HG03442 (cell line): ENCODE measurements around the gene HIGD2B.
"Not testable (repeated sequence)": the region's sequence is repeated elsewhere in the genome, so short reads cannot be mapped to it uniquely, and the experiment has no call there.

Source experiments
- ATAC-seq: cut with Tn5 transposase; IDR thresholded peaks from one replicate; pipeline ENCODE4 v1.9.1; 2021; ENCODE audit warnings: mild to moderate bottlenecking, moderate library complexity; ENCODE audit not compliant: unreplicated experiment

HIGD2B gene

GRCh38 chr15:72680931-72681330 lies 5.1 kb downstream of the HIGD2B start:
- ATAC-seq = no peak

DNA sequence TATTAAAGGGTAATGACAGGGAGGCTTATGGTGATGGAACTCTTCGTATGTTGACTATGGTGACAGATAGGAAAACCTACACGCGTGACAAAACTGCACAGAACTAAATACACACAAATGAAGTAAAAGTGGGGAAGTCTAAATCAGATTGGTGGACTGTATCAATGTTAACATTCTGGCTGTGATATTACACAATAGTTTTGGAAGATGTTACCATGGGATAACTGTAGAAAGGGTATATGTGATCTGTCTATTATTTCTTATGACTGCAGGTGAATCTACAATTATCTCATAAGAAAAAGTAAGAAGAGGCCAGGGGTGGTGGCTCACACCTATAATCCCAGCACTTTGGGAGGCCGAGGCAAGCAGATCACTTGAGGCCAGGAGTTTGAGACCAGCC lies 9.1 kb downstream of the HIGD2B start:
- no peak for ATAC-seq

- ATAC-seq = no peak
Observed at GRCh38 chr15:72671525-72671924, 14.5 kb downstream of the HIGD2B start.

GRCh38 chr15:72670656-72671352 lies 15.2 kb downstream of the HIGD2B start:
- peak; percentile 58 for ATAC-seq

DNA sequence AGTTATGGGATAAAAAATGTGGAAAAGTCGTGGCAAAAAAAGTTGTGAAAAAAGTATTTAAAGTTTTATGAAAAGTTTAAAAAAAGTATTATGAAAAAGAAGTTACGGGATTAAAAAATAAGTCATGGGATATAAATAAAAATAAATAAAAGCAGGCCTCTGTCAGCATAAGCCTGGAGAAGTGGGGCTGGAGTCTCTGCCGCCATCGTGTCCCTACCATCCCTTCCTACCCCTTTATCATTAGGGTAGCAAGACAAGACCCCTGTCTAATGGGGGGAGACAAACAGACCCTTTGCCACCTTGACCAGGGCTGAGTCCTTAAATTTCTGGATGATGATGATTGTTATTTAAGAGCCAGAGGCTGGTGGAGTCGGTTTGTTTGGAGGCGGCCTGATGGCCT lies 16.2 kb downstream of the HIGD2B start:
- ATAC-seq = not testable (repeated sequence)

DNA sequence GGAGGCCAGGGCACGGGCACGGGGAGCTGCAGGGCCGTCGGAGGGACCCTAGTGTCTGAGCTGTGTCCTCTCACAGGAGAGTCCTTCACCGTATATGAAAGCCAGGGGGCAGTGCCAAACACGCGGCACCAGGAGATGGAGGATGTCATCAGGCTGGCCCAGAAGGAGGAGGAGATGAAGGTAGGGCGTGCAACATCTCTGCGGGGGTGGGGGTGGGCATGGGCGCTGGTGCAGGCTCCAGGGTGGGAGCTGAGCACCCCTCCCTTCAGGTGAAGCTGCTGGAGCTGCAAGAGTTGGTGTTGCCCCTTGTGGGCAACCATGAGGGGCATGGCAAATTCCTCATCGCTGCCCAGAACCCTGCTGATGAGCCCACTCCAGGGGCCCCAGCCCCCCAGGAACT lies 20.3 kb downstream of the HIGD2B start:
- ATAC-seq = not testable (repeated sequence)

DNA sequence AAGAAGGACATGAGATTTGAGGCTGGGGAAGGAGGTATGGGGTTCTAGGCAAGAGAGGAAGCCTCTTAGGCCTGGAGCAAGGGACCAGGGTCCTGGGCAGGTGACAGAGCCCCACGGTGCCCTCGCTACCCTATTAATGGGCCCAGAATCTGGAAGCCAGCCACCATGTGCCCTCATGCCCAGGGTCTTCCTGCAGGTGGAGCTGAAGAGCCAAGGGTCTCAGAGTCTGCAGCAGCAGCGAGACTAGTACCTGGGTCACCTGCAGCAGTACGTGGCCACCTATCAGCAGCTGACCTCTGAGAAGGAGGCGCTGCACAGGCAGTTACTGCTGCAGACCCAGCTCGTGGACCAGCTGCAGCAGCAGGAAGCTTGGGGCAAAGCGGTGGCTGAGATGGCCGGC lies 22.1 kb downstream of the HIGD2B start:
- not testable (repeated sequence) for ATAC-seq

- not testable (repeated sequence) for ATAC-seq
Observed at GRCh38 chr15:72661081-72661480, 24.9 kb downstream of the HIGD2B start.

DNA sequence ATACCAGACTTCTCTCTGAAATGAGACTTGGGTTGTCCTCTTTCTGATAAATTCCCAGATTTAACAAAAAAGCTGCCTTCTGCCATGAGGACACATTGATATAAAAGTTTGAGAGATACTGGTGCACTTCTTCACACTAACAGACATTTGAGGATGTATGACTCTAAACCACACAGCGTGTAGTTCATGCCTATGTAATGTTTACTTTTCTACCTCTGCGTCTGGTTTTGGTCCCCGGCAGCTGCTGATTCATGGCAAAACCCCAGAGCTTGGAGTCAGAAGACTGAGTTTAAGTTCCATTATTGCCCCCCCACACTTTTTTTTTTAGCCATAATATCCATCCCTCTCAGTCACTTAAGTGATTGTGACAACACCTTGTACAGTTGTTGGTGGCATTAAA lies 30.0 kb downstream of the HIGD2B start:
- ATAC-seq = not testable (repeated sequence)

DNA sequence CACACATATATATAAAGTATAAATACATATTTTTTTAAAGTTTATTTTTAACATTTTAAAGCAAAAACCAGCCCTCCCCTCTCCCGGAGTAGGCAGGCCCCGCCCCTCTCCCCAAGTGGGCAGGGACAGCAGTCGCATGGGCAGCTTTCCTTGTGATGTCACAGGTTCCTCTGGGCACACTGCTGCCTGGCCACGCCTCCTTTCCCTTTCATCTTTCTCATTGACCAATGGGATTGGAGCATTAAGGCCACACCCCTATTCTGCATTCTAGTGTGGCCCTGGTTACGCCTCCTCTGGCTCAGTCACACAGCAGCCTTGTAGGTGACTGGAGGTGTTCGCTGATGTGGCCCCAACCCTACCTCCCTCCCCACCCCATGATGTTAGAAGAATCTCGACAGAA lies 31.6 kb downstream of the HIGD2B start, which contains the start of gene GOLGA6B:
GOLGA6B (plus strand) TSS at position 301 of the 400 bp plus-strand sequence; CDS start at position 342, 41 bp downstream.
- ATAC-seq = not testable (repeated sequence)

- not testable (repeated sequence) for ATAC-seq
Observed at GRCh38 chr15:72648631-72649253, 37.2 kb downstream of the HIGD2B start.

DNA sequence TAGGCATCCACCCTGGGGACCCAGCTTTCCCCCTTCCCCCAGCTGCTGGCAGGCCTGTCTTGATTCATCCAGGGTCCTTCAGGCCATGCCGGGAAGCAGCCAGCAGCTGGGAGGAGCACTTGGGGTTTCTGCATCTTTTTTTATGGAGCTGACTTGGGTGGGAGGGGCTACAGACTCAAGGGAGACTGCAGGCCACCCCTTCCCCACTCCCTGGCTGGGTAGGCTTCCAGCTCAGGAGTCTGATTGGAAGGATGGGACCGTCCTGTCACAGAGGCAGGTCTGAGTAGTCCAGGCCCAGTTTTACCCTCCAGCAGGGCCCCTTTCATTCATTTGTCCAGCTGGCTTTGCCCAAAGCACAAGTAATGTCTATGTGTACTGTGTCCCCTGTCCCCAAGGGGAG lies 43.7 kb downstream of the HIGD2B start:
- not testable (repeated sequence) for ATAC-seq

DNA sequence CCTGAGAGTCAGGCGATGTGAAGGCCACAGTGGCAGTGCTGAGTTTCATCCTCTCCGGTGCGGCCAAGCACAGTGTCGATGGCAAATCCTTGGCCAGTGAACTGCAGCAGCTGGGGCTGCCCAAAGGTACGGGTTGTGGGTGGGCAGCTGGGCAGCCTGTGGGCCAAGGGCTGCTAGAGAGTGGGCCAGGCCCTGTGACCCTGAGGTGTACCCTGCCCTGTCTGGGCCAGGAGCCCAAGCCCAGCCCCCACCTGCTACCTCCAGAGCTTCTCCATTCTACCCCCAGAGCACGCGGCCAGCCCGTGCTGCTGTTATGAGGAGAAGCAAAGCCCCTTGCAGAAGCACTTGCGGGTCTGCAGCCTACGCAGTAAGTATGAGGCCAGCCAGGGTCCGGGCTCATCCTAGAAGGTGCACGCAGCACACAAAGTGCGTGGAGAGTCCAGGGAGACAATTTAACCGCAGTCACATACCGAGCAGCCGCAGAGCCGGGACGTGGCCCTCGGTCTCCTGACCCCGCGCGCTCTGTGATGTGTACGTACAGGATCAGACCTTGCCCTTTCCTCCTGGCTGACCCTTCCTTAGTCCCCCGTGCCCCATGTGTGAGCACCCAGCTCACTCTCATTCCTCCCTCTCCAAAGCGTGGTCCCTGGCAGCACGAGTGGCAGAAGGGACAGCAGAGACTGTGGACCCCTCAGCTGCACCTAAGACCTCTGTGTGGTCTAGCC lies 46.1 kb downstream of the HIGD2B start:
- ATAC-seq = not testable (repeated sequence)

DNA sequence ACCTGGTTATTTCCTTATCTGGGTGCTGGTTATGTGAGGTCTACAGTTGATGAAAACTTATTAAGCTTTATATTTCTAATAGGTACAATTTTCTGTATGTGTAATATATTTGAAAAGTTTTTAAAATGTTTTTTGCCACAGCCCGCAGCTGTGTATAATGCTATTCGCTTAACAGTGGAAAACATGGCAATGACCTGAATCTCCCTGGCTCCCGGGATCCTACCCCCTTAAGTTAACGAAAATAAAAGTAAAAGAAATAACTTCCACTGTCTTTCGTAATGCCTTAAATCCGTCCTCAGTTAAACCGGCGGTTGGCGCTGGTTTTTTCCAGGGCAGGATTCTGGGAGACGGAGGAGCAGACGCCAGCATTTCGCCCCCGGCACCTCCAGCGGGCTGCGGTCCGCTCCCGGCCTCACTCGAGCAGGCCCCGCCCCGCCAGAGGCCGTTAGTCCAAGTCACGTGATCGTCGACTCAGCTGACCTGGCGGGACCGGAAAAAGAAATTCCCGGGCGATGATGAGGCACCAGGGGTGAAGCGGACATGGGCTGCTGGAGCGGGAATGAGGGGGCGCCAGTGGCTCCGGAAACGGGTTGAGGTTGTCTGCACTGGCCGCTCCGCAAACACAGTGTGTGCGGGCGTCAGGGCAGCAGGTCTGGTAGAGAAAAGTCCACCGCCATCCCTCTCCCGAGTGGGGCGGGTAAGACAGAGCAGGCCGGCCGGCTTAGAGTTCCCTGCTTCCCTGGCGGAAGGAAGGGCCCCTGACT lies 49.3 kb downstream of the HIGD2B start:
- ATAC-seq = peak; percentile 69

DNA sequence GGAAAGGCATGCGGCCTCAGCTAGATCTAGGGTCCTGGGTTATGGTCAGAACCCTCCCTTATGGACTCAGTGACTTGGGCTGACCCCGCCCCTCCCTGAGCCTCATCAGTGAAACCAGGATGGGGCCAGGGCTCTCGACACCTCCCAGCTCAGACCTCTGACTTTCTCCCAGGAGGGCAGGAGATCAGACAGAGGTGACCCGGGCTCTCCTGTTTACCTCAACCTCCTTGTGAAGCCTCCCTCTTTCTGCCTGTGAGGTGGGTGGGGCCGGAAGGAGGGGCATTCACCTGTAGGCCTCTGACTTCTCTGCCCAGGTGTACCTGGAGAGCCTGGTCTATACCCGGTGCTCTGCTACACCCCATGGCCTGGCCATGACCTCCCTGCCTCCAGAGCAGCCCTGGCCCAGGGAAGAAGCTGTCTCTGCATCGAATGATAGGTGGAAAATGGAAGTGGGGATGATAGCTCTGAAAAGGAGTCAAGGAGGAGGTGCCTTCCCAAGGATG lies 56.9 kb downstream of the HIGD2B start:
- ATAC-seq = not testable (repeated sequence)

DNA sequence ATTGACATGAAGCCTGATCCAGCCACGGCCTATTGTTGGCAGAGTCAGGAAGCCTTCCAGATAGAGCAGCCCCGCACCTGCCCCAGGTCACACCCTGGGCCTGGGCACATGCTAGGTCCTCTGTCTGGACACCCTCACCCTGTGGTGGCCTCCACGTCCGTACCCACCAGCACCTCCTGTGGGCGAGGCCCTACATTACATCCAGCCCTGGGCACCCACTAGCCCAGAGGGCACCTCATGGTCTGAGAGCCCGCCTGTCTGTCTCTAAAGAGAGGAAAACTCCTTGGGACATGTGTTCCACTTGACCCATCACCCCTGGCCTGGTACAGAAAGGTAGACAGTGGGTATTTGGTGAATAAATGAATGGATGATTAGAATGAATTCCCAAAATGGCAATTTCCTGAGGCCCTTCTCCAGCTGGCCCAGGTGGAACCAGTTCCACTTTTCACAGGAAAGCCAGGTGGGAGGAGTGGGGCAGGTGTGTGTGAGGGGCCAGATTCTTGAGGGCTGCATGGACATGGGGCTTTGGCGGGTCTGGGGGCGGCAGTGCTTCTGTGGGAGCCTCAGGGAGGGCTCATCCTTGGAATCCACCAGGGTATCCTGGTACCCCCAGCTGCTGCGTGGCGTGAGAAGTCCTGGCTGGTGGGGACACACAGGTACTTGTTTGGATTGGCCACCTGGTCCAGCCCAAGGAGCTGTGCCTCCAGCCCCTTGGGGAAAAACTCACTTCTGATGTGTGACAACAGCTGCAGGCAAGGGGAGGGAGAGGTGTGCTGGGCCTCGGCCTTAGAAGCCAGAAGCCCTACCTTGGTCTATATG lies 57.5 kb downstream of the HIGD2B start:
- not testable (repeated sequence) for ATAC-seq

DNA sequence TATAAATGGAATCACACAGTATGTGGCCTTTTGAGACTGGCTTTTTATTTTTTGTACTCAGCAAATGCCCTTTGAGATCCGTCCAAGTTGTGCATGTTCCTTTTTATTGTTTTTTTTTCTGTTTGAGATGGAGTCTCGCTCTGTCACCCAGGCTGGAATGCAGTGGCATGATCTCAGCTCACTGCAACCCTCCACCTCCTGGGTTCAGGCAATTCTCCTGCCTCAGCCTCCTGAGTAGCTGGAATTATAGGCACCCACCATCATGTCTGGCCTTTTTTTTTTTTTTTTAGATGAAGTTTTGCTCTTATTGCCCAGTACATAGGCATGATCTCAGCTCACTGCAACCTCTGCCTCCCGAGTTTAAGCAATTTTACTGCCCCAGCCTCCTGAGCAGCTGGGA lies 59.8 kb downstream of the HIGD2B start:
- ATAC-seq = not testable (repeated sequence)
